Muscle of back (tissue), 11 donors: Measurements from ENCODE around the gene TSPYL1. TPM values are rescaled to one million over a fixed set of nuclear protein-coding genes. Genes with fewer than 3 reads are reported as not detected.
A peak's percentile ranks its signal among the peaks of the same experiment; 100 is the strongest.
"Not testable (repeated sequence)": the region's sequence is repeated elsewhere in the genome, so short reads cannot be mapped to it uniquely, and the experiment has no call there.

ENCODE experiments used
- DNase-seq, 3 donors: peaks; one replicate each; pipeline versions ENCODE4 v3.0.0 to v3.0.0-alpha.2; 2013
- polyA plus RNA-seq, 10 donors: library from polyadenylated mRNA; unstranded; fragments of 120-200 nt; gene quantifications; one replicate each; pipeline ENCODE4 v1.2.1, GENCODE V29; 2013; ENCODE audit not compliant: insufficient read length in 10 of 10

The TSPYL1 gene
- polyA plus RNA-seq, 10 donors = 40.6 to 66.9 (median 52.0) TPM

DNA sequence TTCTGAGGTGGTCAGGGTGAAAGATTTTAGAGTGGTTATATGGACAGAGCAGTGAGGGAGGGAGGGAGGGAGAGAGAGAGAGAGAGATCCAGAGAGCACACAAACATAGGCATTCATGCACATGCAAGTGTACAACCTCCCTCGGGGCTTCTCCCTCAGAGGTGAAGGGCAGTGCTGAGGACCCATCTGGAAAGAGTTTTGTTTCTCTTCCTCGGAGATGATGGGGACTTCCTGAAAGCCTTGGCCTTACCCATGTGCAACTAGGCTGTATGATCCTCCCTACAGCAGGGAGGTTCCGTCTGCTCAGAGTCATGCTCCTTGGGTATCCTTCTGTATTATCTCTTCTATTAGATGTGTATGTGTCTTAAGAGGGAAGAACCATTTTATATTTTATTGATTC is 21.4 kb upstream of the TSPYL1 start:
- no peak for DNase-seq

DNA sequence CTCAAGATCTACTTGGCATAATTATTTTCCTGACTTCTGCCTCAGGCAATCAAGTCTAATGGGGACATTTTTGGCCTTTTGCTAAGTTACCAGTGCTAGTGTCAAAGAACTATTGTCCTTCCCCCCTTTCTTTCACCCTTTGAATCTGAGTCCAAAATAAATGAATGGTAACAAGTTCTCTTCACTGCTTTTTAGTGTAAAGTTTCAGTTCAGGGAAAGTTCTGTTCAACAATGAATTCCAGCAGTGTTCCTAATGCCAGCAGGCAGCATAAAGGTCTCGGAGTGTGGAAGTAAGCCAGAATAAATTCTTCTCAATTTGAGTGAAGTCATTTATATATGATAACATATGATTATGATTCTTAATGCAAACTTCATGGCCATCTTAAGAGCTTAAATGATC is 20.8 kb upstream of the TSPYL1 start:
- no peak for DNase-seq

DNA sequence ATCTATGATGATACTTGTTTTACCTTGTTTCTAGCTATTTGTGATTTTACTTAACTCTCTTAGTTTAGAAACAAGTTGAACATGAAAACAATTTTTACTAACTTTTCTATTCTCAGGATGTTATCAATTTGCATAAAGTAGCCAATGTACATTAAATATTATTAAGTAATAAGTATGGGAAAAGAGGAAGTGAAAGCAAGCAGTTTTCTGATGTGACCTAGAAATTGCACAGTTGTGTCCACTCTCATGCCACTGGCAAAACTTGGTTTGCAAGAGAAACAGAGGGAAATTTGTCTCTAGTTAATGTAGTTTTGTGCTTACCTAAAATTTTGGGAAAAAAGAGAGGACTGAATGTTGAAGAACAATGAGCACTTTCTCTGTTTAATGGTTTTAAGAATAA is 19.2 kb upstream of the TSPYL1 start:
- no peak for DNase-seq

DNA sequence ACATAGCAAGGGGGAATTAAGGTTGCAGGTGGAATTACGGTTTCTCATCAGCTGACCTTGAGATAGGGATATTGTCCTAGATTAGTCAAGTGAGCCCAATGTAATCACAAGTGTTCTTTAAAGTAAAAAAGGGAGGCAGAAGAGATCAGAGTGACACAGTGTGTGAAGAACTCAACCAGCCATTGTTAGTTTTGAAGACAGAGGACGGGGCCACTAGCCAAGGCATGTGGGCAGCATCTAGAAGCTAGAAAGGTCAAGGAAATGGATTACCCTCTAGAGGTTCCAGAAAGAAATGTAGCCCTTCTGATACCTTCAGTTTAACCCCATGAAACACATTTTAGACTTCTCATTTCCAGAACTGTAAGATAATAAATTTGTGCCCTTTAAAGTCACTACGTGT is 18.5 kb upstream of the TSPYL1 start:
- no peak for DNase-seq

DNA sequence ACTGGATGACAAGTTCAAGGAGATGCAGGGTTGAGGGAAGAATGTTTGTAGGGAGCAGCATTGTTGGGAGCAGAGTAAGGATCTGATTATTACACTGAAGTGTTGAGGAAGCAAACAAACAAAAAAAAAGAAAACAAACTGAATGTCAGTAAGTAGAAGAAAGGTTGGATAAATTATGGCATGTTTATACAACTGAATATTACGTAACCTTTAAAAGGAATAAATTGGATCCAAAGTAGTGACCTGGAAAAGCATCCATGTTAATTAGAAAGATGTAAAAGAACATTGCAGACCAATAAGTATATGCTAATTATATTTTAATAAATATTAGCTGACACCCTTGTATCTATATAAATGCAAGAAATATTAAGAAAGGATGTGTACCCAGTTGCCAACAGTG is 12.8 kb upstream of the TSPYL1 start:
- DNase-seq = no peak

DNA sequence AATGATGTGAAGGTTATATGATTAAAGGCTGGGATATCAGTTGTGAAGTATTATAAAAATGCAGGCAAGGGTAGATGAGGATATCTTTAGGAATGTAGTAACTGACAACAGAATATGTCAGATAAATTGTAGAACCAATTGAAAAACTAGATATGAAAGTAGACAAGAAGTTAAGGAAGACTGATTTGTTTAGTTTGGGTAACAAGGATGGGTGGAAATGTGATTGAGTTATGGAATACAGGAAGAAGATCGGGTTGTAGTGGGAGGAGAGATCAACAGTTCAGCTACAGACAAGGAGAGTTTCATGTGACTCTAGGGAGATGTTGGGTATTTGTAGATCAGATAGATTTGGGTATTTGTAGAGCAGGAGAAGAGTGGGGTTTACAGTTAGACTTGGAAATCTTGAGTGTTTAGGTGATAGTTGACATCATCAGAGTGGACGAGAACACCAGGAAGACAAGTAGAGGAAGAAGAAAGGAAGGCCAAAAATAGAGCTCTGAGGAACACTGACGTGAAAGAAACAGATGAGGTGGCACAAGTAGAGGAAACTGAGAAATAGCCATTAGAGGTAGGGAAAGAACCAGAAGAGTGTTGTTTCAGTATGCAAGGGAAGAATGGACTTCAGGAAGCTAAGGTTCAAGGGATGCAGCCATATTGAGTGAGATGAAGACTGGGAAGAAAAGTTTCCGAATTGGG is 12.1 kb upstream of the TSPYL1 start:
- DNase-seq = no peak

DNA sequence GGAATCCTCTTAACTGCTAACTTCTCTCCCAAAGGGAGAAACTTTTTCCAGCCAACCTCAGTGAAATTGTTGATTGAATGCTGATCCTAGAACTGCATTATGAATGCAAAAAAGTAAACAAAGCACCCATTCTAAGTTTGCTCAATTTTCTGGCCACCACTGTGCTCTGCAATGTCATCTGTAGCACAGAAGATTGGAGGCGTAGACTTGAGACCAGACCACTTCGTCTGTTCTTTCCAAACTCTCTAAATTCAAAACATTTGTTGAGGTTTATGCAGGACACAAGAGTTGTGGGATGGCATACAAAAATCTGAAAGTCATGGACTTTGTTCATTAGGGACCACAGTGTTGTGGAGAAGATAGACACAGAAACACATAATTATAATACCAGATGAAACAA is 11.1 kb upstream of the TSPYL1 start:
- no peak for DNase-seq

DNA sequence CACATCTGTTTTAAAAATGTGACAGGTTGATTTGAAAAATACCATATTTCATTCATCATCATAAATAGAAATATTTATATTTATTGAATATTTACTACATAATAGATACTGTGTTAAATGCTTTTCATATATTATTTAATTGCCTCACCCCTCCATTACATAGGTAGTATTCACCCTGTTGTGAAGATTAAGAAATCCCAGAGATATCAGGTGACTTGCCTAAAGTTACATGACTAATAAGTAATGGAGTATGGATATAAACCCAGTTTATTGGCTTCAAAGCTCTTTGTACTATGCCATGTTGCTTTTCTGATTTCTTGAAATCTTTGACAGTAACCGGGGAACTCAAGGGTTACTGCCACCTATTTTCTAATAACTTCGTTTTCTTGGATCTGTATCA is 10.1 kb upstream of the TSPYL1 start:
- no peak for DNase-seq

DNA sequence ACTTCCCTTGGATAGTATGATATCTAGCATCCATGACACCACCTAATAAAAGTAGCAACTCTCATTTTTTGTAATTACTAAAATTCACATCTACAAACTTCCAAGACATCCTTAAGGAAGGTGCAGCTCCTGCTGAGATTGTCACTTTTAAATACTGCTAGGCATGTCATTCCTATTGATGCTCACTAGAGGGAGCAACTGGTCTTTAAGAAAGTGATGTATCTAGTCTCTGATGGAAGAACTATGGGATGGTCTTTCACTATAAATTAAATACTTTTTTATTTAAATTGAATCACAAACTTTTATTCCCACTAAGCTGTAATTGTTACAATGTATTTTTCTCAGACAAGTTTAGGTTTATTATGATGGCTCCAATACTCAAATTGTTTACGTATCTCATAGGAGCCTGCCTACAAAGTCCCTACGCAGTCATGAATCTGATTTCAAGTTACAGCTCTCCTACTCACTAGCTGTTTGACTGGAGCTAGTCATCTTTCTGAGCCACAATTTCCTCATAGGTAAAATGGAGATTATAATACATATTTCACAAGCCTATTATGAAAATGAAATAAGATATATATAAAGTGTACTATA is 8.1 kb upstream of the TSPYL1 start:
- peak in 2 of 3 donors; percentile 38 to 61 for DNase-seq

DNA sequence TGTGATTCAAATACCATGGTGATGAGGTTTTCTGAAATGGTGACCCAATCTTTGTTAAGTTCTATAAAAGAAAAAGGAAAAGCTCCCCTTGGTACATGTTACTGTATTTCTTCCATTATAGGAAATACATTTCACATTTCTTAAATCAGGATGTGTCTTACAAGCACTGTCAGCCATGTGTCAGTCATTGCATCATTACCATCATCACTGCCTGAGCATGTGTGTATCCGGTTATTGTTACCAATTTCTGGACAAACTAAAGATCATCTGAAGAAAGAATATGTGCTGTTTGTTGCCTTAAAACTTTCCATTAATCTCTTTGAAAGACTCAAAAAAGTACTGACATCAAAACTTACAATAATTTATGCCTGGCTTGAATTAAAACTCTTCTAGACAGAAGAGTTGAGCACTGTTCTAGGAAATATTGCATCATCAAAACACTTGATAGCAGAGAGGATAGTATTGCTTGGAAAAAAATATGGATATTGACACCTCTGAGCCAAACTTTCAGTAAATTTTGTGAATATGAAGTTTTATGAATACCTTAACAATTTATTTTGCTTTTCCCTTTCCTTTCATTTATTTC is 7.1 kb upstream of the TSPYL1 start:
- DNase-seq = no peak

DNA sequence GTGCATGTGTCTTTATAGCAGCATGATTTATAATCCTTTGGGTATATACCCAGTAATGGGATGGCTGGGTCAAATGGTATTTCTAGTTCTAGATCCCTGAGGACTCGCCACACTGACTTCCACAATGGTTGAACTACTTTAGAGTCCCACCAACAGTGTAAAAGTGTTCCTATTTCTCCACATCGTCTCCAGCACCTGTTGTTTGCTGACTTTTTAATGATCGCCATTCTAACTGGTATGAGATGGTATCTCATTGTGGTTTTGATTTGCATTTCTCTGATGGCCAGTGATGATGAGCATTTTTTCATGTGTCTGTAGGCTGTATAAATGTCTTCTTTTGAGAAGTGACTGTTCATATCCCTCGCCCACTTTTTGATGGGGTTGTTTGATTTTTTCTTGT is 5.3 kb upstream of the TSPYL1 start:
- DNase-seq = not testable (repeated sequence)

DNA sequence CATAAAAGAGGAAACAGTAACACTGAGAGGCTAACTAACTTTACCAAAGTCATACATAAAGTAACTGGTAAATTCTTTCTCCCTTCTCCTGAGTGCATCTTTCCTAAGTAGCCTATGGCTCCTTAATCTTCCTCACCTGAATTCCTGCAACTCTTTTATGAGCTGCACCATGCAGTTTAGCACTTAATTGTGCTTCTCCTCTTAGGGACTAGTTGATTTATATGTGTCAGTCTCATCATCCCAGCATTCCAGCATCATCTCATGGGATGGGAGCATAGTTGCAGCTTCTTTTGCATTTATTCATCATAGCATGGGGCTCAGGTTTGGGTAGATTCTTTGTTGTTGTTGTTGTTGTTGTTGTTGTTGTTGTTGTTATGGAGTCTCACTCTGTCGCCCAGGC is 3.5 kb upstream of the TSPYL1 start:
- no peak for DNase-seq

DNA sequence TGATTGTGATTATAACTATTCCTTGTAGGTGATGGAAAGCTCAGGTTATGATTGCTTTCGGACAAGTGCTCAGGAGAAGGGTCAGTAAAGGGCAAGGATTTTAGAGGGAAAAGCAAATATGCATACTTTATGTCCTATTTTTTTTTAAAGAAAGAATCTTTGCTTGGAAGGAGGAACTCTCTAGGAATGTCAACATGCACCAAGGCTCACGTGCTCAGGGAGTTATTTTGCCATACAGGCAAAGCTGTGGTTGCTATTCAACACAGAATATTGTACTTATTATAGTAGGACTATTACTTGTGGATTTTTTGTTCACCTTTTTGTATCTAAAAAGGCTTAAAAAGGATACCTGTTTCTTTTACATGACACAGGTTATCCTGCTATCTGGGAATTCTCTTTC is 3.0 kb upstream of the TSPYL1 start:
- DNase-seq = no peak

DNA sequence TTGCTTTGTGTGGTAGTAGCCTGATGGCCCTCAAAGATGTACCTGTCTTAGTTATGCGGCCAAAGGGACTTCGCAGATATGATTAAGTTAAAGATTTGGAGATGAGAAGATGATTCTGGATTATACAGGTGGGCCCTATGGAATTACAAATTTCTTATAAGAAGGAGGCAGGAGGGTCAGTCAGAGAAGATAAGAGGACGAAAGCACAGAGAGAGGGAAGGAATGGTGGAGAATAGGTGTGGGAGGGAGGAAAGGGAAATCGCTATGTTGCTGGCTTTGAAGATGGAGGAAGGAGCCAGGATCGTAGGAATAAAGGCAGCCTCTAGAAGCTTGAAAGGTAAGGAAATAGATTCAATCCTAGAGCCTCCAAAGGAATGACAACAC is 1.2 kb upstream of the TSPYL1 start:
- DNase-seq = no peak

DNA sequence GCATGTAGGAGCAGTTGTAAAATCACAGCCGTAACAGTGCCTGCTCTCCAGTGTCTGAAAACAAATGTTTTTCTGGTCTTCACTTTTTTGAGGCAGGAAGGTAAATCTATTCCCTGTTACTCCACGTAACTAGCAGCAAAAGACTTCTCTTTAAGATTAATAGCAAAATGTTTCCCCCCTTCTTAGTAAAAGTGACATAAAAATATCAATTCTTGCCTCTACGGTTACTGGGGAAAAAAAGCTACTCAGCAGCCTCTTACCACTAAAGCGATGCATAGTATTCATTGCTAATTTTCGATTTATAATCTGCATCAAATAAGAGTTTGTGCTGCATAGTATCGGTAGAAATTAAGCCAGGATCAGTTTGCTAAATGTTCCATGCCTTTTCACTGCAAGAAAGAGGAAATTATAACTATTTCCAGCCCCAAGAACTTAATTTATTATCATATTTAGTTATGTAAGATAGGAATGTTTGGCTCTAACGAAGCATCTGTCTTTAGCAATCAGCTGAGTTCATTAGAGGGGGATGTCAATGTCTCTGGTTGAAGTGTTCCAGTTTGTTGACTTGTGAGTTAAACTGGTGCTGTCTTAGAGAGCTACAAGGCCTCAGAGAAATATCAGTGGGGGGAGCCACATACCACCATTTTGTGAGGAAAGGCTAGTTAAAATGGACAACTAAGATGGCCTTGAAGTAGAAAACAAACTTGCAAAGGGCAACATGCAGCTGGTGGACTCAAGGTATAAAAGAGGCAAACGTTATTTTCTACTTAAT is 617 bp upstream of the TSPYL1 start:
- DNase-seq = peak in 1 of 3 donors; percentile 43

DNA sequence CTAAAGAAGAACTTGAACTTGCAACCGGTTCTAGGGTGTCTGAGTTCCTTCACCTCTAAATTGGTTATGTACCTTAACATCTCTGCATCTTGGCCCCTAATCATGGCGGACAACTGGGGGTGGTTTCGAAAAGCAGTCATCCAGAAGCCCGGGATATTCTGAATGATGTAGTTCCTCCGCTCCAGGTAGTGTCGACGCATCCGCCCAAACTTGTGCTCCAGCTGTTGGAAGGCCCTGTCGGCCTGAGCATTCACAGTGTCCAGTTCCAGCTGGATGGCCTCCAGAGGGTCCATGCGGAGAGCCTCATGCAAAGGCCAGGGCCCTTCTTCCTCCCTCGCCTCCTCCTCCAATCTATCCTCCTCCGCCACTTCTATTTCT is 887 bp downstream of the TSPYL1 start:
- peak in 2 of 3 donors; percentile 35 to 79 for DNase-seq

DNA sequence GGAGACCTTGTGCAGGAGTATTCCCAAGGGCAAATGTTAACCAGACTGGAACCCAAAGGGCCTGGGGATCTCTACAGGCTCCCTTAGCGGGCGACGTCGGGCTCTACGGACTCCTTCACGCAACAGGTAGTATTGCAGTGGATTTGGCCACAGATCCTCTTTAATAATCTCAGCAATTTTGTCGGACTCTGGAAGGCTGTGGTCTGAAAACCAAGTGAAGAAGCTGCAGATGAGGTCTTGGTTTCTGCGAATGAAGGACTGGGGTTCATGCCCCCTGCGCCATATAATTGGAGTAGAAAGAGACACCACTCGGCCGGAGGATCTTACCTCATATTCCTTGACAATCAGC is 1.3 kb downstream of the TSPYL1 start:
- no peak for DNase-seq

DNA sequence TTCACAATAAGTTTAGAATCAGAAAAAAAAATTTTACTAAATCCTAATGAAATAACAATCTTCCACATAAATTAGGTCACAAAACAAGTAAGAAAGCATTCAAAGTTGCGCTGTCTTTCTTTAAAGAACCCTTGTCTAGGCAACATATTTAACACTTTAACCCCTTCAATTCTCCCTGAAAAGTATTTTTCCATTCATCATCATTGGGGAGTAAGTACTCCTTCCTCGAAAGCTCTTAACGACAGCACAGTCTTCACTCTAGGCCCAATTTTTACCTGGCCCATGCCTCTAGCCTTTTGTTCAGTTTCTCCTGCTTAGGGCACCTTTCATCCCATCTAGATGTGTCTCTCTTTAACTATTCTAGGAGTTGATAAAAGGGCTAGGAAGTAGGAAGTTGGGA is 2.6 kb downstream of the TSPYL1 start:
- DNase-seq = no peak

DNA sequence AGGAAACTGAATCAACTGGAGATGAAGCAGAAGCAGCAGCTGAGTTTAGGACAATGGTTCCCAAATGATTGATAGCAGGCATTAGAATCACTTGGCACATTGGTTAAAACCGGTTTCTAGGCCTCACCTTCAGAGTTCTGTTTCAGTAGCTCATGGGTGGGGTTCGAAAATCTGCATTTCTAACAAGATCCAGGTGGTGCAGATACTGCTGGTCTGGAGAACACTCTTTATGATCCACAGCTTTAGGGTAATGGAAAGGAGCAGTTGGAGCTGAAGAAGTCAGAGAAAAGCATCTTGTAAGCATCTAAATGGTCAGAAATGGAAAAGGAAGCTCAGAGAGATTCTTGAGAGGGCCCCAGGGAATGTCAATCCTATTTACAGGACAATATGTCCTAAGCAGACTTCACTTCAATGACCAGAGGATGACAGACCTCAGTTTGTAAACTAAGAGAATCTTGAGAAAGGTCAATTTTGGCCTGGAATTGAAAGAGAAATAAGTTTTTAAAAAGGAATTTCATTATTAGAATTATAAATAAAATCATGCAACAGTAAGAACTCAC is 8.5 kb downstream of the TSPYL1 start:
- DNase-seq = no peak

DNA sequence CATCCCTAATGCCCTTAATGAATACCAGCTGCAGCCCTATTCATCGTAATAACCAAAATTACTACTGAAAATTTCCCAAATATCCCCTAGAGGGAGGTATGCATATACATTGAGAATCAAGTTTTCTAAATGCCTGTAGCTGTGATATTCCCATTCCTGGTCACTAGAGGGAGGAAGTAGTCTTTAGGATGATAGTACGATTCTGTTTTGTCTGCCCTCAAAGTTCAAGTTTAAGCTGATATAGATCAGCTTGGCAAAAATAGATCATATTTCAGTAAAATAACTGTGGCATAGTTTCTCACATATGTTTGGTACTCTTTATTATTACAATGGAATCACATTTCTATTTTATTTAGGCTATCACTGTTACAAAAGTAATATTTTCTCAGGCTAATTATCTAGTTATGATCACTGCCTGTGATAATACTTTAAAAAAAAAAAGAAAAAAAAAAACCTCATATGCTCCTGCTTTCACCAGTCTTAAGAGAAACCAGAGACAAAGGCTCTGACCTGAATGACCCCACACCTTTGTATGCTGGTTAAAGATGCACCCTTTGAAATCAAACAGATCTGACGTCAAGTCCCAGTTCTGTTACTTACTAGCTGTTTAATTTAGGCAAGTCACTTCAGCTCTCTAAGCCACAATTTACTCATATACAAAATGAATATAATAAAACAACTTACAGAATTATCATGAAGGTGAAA is 11.0 kb downstream of the TSPYL1 start:
- DNase-seq = peak; percentile 60 to 83 (median 77)

DNA sequence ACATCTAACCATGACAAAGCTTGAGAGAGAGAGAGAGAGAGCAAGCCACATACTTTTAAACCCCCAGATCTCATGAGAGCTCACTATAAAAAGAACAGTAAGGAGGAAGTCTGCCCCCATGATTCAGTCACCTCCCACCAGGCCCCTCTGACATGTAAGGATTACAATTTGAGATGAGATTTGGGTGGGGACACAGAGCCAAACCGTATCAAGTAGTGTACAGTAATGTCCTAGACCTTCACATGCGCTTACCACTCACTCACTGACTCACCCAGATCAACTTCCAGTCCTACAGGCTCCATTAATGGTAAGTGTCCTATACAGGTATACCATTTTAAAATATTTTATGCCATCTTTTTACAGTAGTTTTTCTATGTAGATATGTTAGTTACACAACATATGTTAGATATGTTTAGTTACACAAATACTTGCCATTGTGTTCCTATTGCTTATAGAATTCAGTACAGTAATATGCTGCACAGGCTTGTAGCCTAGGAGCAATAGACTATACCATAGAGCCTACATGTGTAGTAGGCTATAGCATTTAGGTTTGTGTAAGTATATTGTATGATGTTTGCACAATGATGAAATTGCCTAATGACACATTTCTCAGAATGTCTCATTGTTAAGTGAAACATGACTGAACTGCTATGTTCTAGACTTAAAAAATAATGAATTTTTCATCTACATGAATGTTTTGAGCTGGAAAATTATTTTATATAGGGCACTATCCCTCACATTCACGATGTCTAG is 11.7 kb downstream of the TSPYL1 start:
- no peak for DNase-seq
